GM18858 (cell line): Measurements from ENCODE around the gene AARS1.
"Not testable (repeated sequence)": the region's sequence is repeated elsewhere in the genome, so short reads cannot be mapped to it uniquely, and the experiment has no call there.

Experiments
- ATAC-seq: cut with Tn5 transposase; IDR thresholded peaks from one replicate; pipeline ENCODE4 v1.9.1; 2021; ENCODE audit not compliant: unreplicated experiment

Gene AARS1

DNA sequence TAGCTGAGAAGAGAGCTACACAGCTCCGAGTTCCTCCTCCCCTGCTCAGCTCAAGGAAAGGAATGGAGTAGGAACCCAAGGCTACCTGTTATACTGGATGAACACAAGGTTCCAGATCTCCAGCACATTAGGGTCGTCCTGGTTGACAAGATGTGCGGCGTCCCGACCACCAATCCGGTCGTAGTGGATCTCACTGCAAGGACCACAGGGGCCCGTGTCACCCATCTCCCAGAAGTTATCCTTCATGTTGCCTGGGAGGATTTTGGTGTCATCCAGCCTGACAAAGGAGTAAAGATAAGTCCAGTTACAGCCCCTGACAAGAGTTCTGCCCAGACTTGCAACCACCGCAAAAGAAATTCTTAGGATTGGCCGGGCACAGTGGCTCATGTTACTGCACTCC lies 17.6 kb downstream of the AARS1 start:
- no peak for ATAC-seq

DNA sequence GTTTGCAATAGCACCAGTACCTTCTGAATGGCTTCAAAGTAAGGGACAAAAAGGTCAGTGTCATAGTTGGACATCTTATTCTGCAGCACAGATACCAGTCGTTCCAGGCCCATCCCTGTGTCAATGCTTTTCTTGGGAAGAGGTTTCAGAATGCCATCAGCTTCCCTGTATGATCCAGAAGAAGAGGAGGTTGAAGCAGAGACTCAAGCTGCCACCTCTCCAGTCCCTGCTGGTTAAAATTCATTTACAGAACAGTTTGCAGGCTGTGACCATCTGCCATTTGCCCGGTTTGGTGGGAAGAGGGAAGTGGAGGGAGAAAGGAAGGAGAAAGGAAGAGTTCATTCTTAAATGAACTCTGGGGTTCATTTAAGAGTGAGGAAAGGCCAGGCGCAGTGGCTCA lies 19.1 kb downstream of the AARS1 start:
- no peak for ATAC-seq

- ATAC-seq: no peak
These were observed 19.8 kb downstream of the AARS1 start for GRCh38 chr16:70269471-70269870.

DNA sequence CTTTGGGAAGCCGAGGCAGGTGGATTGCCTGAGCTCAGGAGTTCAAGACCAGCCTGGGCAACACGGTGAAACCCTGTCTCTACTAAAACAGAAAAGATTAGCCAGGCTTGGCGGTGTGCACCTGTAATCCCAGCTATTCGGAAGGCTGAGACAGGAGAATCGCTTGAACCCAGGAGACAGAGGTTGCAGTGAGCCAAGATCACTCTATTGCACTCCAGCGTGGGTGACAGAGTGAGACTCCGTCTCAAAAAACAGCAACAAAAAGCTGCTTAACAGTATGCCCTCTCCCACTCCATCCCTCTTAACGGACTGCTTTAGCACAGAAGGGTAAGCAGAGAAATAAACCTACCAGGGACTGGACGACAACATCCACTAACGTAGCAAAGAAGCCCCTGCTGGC lies 21.4 kb downstream of the AARS1 start:
- ATAC-seq: not testable (repeated sequence)

GRCh38 chr16:70267516-70267915 lies 21.8 kb downstream of the AARS1 start:
- no peak for ATAC-seq

DNA sequence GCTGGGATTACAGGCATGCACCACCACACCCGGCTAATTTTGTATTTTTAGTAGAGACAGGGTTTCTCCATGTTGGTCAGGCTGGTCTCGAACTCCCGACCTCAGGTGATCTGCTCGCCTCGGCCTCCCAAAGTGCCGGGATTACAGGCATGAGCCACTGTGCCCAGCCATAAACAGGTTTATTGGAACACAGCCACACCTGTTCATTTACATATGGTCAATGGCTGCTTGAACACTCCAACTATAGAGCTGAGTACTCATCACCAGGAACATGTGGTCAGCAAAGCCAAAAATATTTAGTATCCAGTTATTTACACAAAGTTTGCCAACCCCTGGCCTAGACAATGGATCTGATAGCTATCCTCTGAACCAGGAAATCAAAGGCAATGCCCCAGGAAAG lies 29.4 kb downstream of the AARS1 start:
- ATAC-seq: not testable (repeated sequence)

GRCh38 chr16:70258946-70259345 lies 30.4 kb downstream of the AARS1 start:
- no peak for ATAC-seq

GRCh38 chr16:70258065-70258464 lies 31.2 kb downstream of the AARS1 start:
- no peak for ATAC-seq

GRCh38 chr16:70257391-70257790 lies 31.9 kb downstream of the AARS1 start:
- no peak for ATAC-seq

DNA sequence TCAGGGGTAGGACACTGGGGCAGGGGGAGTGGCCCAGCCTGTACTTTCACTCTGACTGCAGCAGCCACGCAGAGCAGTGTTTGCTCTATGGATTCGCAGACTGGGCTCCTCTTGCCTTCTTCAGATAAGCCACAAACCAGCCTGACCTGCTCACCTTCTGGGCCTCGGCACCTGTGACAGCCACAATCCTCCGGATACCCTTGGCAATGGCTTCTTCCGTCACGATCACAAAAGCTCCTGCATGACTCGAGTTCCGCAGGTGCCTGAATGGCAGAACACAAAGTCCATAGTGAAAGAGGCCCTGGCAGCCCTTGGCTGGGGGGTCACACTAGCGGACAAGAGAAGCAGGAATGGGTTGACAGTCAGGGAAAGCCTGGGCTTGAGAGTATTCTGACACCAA lies 33.7 kb downstream of the AARS1 start:
- no peak for ATAC-seq

- no peak for ATAC-seq
These were observed 34.4 kb downstream of the AARS1 start for GRCh38 chr16:70254965-70255286.

DNA sequence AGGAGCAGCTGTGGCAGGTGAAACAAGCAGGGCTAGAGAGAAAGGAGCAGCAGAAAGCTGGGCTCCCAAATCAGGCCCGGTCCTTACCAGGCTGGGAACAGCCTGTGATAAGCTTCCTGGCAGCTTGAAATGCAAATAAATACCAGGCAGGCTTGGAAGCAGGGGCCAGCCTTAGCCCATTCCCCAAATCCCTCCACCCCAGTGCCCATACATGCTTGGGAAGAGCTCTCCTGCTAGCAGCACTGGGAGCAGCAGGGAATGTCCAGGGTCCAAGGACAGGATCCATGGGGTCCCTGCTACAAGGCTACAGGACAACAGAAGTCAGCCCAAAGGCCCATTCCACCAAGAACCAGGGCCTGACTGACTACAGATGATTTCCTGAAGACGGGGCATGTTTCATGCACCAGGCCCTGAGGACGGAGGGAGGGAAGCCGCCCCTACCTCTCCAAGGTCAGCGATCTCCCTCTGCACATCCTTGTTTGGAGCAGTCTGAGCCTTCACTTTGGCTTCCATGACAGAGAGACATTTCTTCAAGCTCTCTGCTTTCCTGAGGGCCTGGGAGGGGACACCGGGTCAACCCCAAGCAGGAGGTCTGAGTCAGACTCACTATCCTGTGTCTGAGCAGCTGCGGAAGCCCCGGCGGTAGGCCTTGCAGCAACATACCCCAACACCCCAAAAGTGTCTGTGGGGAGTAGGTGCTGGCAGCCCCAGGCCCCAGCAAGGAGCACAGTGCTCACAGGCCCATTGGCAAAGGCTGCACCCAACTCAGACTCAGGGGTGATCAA lies 34.9 kb downstream of the AARS1 start:
- no peak for ATAC-seq

GRCh38 chr16:70253291-70254106 lies 35.8 kb downstream of the AARS1 start:
- no peak for ATAC-seq

GRCh38 chr16:70252355-70252988 lies 36.8 kb downstream of the AARS1 start:
- ATAC-seq: no peak

DNA sequence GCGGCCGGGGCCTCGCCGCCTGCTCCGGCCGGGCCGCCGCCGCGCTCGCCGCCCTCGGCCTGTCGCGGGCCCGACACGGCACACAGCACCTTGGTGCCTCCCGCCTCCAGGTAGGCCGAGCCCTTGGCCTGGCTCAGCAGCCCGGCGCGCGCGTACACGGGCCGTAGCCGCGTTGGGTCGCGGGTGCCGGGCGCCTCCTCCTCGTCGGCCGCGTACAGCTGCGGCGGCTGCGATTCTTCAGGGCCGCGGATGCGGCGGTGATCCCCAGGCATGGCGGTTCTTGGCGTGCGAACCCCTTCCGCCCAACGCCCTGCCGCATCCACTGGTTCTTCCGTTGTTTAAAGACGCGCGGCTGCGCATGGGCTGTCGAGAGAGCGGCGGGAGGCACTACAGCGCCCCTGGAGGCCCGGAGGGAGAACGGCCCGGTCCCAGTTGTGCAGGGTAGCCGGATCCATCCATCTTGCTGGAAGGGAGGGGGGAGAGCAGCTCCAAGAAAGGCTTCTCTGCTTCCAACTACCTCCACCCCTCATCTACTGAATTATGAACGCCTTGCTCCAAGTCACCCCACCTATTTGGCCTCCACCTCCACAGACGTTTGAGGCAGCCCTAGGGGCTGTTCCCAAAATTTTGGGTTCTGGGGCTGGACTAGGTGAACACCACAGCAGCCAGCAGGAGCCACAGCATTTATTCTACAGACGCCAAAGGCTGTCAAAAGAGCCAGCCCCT lies 37.5 kb downstream of the AARS1 start, which contains the start of gene EXOSC6:
Gene EXOSC6, minus strand, starts transcription at position 312 of the 726 bp plus-strand sequence. Its CDS starts 40 bp downstream, at position 272.
- peak; percentile 77 for ATAC-seq

DNA sequence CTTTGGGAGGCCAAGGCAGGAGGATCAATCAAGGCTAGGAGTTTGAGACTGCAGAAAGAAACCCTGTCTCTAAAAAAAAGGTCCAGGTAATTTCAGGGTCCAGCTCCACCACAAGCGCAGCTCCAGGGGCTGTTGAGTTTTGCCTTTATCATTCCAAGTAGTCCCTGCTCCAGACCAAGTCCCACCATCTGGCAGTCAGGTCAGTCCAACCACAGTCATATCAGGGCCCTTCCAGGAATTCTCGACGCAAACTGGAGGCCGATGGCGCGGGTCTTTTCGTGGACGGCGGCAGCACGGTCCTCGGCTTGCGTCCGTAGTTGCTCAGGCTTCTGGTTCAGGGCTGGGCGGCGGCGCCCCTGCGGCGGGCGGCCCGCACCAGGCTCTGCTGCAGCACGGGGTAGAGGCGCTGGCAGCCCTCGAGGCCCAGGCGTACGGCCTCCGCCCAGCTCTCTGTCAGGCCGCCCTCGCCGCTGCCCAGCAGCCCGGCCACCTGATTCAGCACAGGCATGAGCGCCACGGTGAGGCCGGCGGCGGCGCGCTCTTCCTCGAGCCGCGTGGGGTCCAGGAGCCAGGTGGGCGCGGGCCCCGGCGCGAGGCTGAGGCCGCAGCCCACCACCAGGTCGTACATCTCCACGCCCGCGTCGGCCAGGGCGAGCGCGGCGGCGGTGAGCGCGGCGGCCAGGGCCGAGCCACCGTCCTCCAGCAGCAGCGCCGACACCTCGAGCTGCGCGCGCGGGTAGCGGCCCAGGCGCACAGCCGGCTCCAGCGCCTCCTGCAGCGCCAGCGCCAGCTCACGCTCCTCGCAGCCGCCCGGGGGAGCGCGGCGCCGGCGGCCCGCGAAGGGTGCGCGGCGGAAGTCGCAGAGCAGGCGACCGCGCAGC lies 38.3 kb downstream of the AARS1 start:
- peak; percentile 18 for ATAC-seq

GRCh38 chr16:70249697-70250096 lies 39.6 kb downstream of the AARS1 start:
- ATAC-seq: not testable (repeated sequence)

GRCh38 chr16:70238773-70239172 lies 50.5 kb downstream of the AARS1 start:
- ATAC-seq: not testable (repeated sequence)

DNA sequence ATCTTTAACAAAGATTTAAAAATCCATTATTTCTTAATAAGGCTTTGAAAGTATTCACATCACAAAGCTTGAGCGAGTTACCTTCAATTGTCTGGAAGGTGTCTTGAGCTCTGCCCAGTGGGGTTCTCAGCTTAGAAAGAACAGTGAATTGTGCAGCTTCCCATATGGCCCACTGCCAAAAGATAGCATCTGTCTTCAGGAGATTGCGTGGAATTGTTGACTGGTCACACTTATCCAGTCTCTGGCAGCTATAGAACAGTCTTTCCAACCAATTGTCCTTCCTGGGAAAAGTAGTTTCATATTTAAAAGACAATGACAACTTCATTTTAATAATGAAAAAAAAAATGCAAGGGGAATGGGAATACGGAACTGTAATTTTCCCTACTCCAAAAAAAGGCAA lies 57.5 kb downstream of the AARS1 start:
- ATAC-seq: not testable (repeated sequence)

DNA sequence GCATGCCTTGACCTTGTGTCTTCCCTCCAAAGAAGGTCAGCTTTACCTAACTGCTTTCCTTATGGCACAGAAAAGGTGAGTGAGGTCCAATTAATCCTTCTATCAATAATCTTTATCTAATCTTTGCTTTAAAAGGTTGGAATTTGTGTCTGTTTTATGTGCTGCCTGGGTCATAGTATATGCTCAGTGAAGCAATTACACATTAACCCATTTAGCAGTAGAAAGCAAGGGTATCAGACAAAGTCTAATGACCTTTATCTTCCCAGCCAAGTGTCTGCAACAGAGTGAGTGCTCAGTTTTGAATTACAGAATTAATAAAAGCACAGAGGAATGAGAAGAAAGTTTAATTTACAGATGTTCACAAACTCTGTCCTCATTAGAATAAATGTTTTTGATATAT lies 63.3 kb downstream of the AARS1 start:
- ATAC-seq: not testable (repeated sequence)
